ACHN (cell line): ENCODE measurements around the gene CELF2.

Experiments used
- DNase-seq: peaks from one replicate; pipeline ENCODE4 v3.0.0-alpha.2; 2015
- in situ Hi-C: cut with HindIII; loops from 2 replicates; pipeline ENCODE4 v1.10.0; 2017; ENCODE audit warnings: low sequenced_read_pairs, low pct_ligation_motif_present, low pct_unique_long_range_greater_than_20kb

CELF2 gene

DNA sequence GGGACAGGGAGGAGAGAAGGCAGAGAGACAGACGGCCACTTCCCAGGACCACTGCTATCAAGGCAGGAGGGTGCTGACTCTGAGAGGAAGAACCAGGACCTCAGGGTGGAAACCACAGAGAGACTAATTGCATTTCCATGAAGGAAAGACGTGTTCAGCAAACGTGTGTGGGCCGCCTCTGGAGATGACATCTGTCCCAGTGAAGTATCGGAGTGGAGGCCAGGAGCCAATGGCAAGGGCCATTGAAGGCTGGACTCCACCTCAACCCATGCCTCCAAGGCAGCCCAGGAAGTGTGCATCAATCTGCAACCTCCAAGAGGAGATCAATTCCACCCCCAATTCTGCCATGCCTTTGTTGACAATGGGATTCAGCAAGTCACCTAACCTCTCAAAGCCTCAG lies 363.8 kb downstream of the CELF2 start:
- DNase-seq = no peak
- in situ Hi-C loops = no loop called here

DNA sequence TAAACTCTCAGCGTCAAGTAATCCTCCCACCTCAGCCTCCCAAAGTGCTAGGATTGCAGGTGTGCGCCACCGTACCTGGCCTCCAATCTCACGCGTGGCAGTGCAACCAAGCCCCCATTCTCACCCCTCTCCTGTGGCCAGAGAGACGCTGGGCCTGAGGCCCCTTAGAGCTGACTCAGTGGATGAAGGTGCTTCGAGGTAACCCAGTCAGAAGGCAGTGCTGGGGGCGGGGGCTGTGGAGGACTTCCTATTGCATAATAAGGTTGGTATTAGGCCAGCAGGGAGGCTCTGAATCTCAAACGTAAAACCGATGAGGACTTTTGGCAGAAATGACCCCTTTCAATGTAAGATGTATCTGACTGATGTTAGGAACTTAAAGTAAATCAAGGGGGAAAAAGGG lies 364.5 kb downstream of the CELF2 start:
- DNase-seq = no peak
- in situ Hi-C loops = no loop called here

DNA sequence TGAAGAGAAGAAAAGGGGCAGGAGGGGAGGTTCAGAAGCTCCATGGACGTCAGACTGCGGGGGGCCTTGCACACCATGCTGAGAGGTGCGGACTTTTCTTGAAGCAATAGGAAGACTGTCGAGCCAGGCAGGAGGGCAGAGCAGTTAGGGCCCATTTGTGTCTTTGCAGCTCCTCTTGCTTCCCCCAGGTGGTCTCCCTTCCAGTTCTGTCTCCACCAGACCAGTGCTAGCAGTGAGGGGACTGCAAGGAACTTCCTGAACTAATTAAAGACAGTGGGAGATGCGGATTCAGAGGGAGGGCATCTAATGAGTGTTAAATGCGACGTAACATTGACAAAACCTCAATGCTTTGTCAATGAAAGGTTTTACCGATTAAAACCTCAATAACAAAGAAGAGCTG lies 368.4 kb downstream of the CELF2 start:
- in situ Hi-C loops = no loop called here
- DNase-seq = no peak
